GM12878 (cell line): Measurements from ENCODE around the gene SNX30. TPM values are rescaled to one million over a fixed set of nuclear protein-coding genes. Genes with fewer than 3 reads are reported as not detected.
A peak's percentile ranks its signal among the peaks of the same experiment; 100 is the strongest.

Source experiments
- ATAC-seq: fragments of 200-7000 bp; cut with Tn5 transposase; 3 replicates; pipeline ENCODE4 v1.9.1; 2020; ENCODE audit warnings: mild to moderate bottlenecking, moderate library complexity
- BruUV-seq: library from RNA; stranded (reverse); fragments of 400-500 nt; replicated peaks from 2 replicates; lab custom pipeline; 2021; lab: Mats Ljungman, UMichigan
- CTCF ChIA-PET: fragments of 300-600 bp; sonication (Branson Sonifier 250); formaldehyde crosslinking; extraction: SDS; loops from one replicate; lab custom pipeline; 2021; ENCODE audit warnings: inconsistent platforms; lab: Yijun Ruan, JAX
- POLR2A ChIA-PET: fragments of 350-600 bp; formaldehyde crosslinking; extraction: SDS; loops from one replicate; lab custom pipeline; 2021; ENCODE audit warnings: inconsistent platforms; lab: Charles Lee
- RAD21 ChIA-PET: fragments of 300-600 bp; sonication (Branson Sonifier 250); formaldehyde crosslinking; loops from one replicate; lab custom pipeline; 2023; ENCODE audit warnings: antibody characterized with exemption; ENCODE audit not compliant: unreplicated experiment; lab: Charles Lee
- SMC1A ChIA-PET: fragments of 300-600 bp; sonication (Branson Sonifier 250); formaldehyde crosslinking; loops from one replicate; lab custom pipeline; 2023; ENCODE audit not compliant: unreplicated experiment, uncharacterized antibody; lab: Charles Lee
- DNase-seq: peaks from one replicate; pipeline ENCODE4 v3.0.0-alpha.2; 2011; ENCODE audit warnings: low read depth, low spot score
- FAIRE-seq: peaks from 3 replicates; lab custom pipeline; 2011; peaks lifted over from hg19 to GRCh38; lab: Jason Lieb, UNC
- H2AFZ ChIP-seq: 2 replicates; pipeline ENCODE4 v1.6.0; 2011; ENCODE audit warnings: low read depth, low read length, control low read depth; ENCODE audit not compliant: control insufficient read depth
- H3K27ac ChIP-seq: 2 replicates; pipeline ENCODE4 v1.5.1; 2011; ENCODE audit warnings: control low read depth; ENCODE audit not compliant: control insufficient read depth, insufficient read depth
- H3K27me3 ChIP-seq, 2 experiments: replicated peaks in 1 of 2; 2 replicates each; pipeline versions ENCODE4 v1.6.0 to v1.6.1; 2011; ENCODE audit warnings: low read length in 1 of 2; ENCODE audit not compliant: control insufficient read depth in 2 of 2, insufficient read depth in 2 of 2
- H3K36me3 ChIP-seq, 2 experiments: 2 replicates each; pipeline ENCODE4 v1.5.1; 2011; ENCODE audit warnings: low read length in 1 of 2; ENCODE audit not compliant: control insufficient read depth in 2 of 2, insufficient read depth in 2 of 2
- H3K4me1 ChIP-seq: 2 replicates; pipeline ENCODE4 v1.6.1; 2011; ENCODE audit warnings: mild to moderate bottlenecking, low read length, moderate library complexity, mixed read lengths; ENCODE audit not compliant: control insufficient read depth, insufficient read depth
- H3K4me2 ChIP-seq: 2 replicates; pipeline ENCODE4 v1.6.0; 2011; ENCODE audit warnings: control low read depth; ENCODE audit not compliant: control insufficient read depth, insufficient read depth
- H3K4me3 ChIP-seq: fragments of 200-600 bp; sonication (generic); 2 replicates; pipeline ENCODE4 v1.5.1; 2016
- H3K79me2 ChIP-seq: 2 replicates; pipeline ENCODE4 v1.6.0; 2011; ENCODE audit warnings: low read length; ENCODE audit not compliant: control insufficient read depth, insufficient read depth
- H3K9ac ChIP-seq: 2 replicates; pipeline ENCODE4 v1.8.0; 2011; ENCODE audit warnings: low read length, control low read depth, mixed read lengths; ENCODE audit not compliant: control insufficient read depth, insufficient read depth
- H3K9me3 ChIP-seq: replicated peaks from 3 replicates; pipeline ENCODE4 v1.5.1; 2011; ENCODE audit warnings: mild to moderate bottlenecking, low read length; ENCODE audit not compliant: control insufficient read depth, insufficient read depth
- H4K20me1 ChIP-seq: 2 replicates; pipeline ENCODE4 v1.6.0; 2011; ENCODE audit not compliant: control insufficient read depth, insufficient read depth
- CHD2 ChIP-seq: IDR thresholded peaks from 2 replicates; pipeline ENCODE4 v1.6.1; 2011; ENCODE audit warnings: low read depth, low read length, improper control_type of control experiment, borderline replicate concordance
- CREB1 ChIP-seq: IDR thresholded peaks from 2 replicates; pipeline ENCODE4 v1.6.1; 2012; ENCODE audit warnings: low read depth, mild to moderate bottlenecking, inconsistent platforms
- ELK1 ChIP-seq: IDR thresholded peaks from 2 replicates; pipeline ENCODE4 v1.6.1; 2012; ENCODE audit warnings: low read depth, low read length, improper control_type of control experiment
- LARP7 ChIP-seq: fragments of 450-650 bp; IDR thresholded peaks from 2 replicates; pipeline ENCODE4 v1.6.1; 2017; ENCODE audit warnings: mild to moderate bottlenecking
- MTA2 ChIP-seq: fragments of 450-650 bp; IDR thresholded peaks from 2 replicates; pipeline ENCODE4 v1.6.1; 2016; ENCODE audit warnings: low read depth, mild to moderate bottlenecking, moderate library complexity
- NR2C1 ChIP-seq: fragments of 450-650 bp; IDR thresholded peaks from 2 replicates; pipeline ENCODE4 v1.6.1; 2017; ENCODE audit warnings: antibody characterized with exemption, mild to moderate bottlenecking, moderate library complexity
- PAX8 ChIP-seq: fragments of 450-650 bp; IDR thresholded peaks from 2 replicates; pipeline ENCODE4 v1.6.1; 2017; ENCODE audit warnings: mild to moderate bottlenecking, moderate library complexity
- RELA ChIP-seq: fragments of 450-650 bp; IDR thresholded peaks from 2 replicates; pipeline ENCODE4 v1.8.0; 2014; ENCODE audit warnings: borderline replicate concordance; ENCODE audit not compliant: partially characterized antibody
- RFX5 ChIP-seq: IDR thresholded peaks from 2 replicates; pipeline ENCODE4 v1.6.1; 2011; ENCODE audit warnings: low read depth, low read length, improper control_type of control experiment
- RUNX3 ChIP-seq: IDR thresholded peaks from 2 replicates; pipeline ENCODE4 v1.6.1; 2012; ENCODE audit warnings: low read length, inconsistent platforms
- SMC3 ChIP-seq: IDR thresholded peaks from 2 replicates; pipeline ENCODE4 v1.6.1; 2011; ENCODE audit warnings: low read length, improper control_type of control experiment, borderline replicate concordance
- SUZ12 ChIP-seq: fragments of 200-600 bp; sonication (generic); IDR thresholded peaks from one replicate; pipeline ENCODE4 v1.6.1; 2018; ENCODE audit warnings: antibody characterized with exemption, mild to moderate bottlenecking; ENCODE audit not compliant: unreplicated experiment
- WGBS: methylation state at CpG from one replicate; pipeline ENCODE4 v1.1.6; 2016; ENCODE audit warnings: low lambda C conversion rate; ENCODE audit not compliant: insufficient replicate concordance, insufficient coverage; ENCODE audit errors: missing lambda C conversion rate; 5-methylcytosine and 5-hydroxymethylcytosine counted together
- in situ Hi-C: fragments of 300-500 bp; cut with MboI; formaldehyde crosslinking; loops from 9 replicates; pipeline ENCODE4 v1.14.3; 2018; ENCODE audit warnings: mixed read lengths
- intact Hi-C: fragments of 100-400 bp; cut with micrococcal nuclease; formaldehyde crosslinking; loops from one replicate; pipeline ENCODE4 v1.14.2; 2022; ENCODE audit not compliant: unreplicated experiment
- polyA plus RNA-seq, 11 experiments: library from polyadenylated mRNA; depleted of rRNA in 4 of 11; unstranded in 6 of 11; stranded (reverse) in 5 of 11; fragments of >200 nt; fragmentation: Nextera tagmentation in 4 of 11; fragmentation: Illumina TruSeq in 1 of 11; extraction: Ambion mirVana in 4 of 11; extraction: Trizol in 1 of 11; gene quantifications; 1 replicate in 1 of 11; 2 replicates in 10 of 11; pipeline versions ENCODE4 v1.2.1 to v1.2.3, GENCODE V29; 2011 to 2016; ENCODE audit warnings: inconsistent platforms in 2 of 11, missing spikeins in 2 of 11, low read depth in 1 of 11
- total RNA-seq, 4 experiments: library from RNA; depleted of rRNA in 3 of 4; stranded (reverse); fragments of >200 nt in 3 of 4; fragmentation: Illumina TruSeq in 1 of 4; extraction: Trizol in 1 of 4; gene quantifications; 2 replicates each; pipeline versions ENCODE4 v1.2.1 to v1.2.3, GENCODE V29; 2013 to 2021
- TF ChIP-seq, protein P1 (sequence below): fragments of 450-650 bp; IDR thresholded peaks from 2 replicates; pipeline ENCODE4 v1.6.1; 2017; ENCODE audit warnings: antibody characterized with exemption, mild to moderate bottlenecking, moderate library complexity

Gene SNX30
- total and polyA plus RNA-seq, 10 of the 15 experiments (the other 5 are each of a cell fraction or from before 2014, with no cell fraction given) = 0.53 to 4.0 (median 1.5) TPM

DNA sequence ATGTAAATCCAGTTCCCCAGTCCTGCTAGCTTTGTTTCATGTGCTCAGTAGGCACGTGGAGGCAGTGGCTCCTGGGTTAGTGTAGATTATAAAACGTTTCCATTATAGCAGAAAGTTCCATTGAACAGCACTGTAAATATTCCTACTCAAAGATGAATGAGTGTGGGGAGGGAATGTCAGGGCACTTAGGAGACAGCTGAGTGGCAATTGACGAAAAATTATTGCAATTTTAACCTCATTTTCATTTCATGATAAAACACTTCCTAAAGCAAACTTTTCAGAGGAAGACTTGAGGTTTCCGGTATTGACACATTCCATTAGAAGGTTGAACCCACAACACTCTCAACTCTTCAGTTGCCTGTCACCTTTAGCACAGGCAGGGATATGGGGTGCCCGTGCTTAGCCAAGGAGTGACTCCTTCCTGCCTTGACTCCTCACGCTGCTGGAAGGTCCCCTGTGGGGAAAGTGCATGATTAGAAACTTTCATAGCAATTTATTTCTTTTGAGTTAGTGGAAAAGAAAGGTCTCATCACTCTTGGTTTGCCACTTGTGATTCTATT, 98.9 kb downstream of the SNX30 start:
- TF ChIP-seq RUNX3 = peak; percentile 31
- TF ChIP-seq LARP7 = no peak
- TF ChIP-seq, all 136 proteins: peak for 1
- in situ Hi-C loops (no loop called here), intact Hi-C loops (no loop called here)
- Histone ChIP-seq H3K9me3 (no peaks in the 10 kb centered on the region), H3K79me2 (no peaks in the 10 kb centered on the region), H3K27me3 (no peaks in the 10 kb centered on the region; a peak in 1 of 4 replicates), H3K36me3 (no peaks in the 10 kb centered on the region), H4K20me1 (no peaks in the 10 kb centered on the region), H3K9ac (no peak overlapping the region), H2AFZ (no peak overlapping the region), H3K4me3 (no peak overlapping the region), H3K4me2 (no peak overlapping the region), H3K27ac (no peak overlapping the region), H3K4me1 (peaks cover 11% of the 10 kb centered on the region)
- ATAC-seq (no peak), FAIRE-seq (no peak), DNase-seq (no peak)
- RAD21 ChIA-PET = no interaction called here
- CTCF ChIA-PET = interaction anchor here (2.9 kb wide), 1 partner anchor 53 kb away, joined by 9 read pairs; no protein-coding TSS in a partner anchor
- WGBS = 36% methylated on average over 6 of the region's 6 CpGs
- BruUV-seq = no TSS peak
- POLR2A ChIA-PET = no interaction called here
- SMC1A ChIA-PET = no interaction called here

GRCh38 chr9:112850840-112851239, 100.3 kb downstream of the SNX30 start:
- CTCF ChIA-PET = interaction anchor here (0.6 kb wide), 1 partner anchor 25 kb away, joined by 3 read pairs; no protein-coding TSS in a partner anchor
- H3K36me3 ChIP-seq = no peaks in the 10 kb centered on the region
- no peaks in the 10 kb centered on the region for H3K79me2 ChIP-seq
- H3K9ac ChIP-seq = no peak overlapping the region
- H2AFZ ChIP-seq = no peak overlapping the region
- in situ Hi-C loops (no loop called here), intact Hi-C loops (no loop called here)
- RAD21 ChIA-PET = no interaction called here
- ATAC-seq = no peak
- FAIRE-seq = no peak
- TF ChIP-seq, protein P1, sequence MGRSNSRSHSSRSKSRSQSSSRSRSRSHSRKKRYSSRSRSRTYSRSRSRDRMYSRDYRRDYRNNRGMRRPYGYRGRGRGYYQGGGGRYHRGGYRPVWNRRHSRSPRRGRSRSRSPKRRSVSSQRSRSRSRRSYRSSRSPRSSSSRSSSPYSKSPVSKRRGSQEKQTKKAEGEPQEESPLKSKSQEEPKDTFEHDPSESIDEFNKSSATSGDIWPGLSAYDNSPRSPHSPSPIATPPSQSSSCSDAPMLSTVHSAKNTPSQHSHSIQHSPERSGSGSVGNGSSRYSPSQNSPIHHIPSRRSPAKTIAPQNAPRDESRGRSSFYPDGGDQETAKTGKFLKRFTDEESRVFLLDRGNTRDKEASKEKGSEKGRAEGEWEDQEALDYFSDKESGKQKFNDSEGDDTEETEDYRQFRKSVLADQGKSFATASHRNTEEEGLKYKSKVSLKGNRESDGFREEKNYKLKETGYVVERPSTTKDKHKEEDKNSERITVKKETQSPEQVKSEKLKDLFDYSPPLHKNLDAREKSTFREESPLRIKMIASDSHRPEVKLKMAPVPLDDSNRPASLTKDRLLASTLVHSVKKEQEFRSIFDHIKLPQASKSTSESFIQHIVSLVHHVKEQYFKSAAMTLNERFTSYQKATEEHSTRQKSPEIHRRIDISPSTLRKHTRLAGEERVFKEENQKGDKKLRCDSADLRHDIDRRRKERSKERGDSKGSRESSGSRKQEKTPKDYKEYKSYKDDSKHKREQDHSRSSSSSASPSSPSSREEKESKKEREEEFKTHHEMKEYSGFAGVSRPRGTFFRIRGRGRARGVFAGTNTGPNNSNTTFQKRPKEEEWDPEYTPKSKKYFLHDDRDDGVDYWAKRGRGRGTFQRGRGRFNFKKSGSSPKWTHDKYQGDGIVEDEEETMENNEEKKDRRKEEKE = no peak
- TF ChIP-seq NR2C1 = no peak
- TF ChIP-seq RELA = no peak
- no peak for TF ChIP-seq CHD2
- no peak for TF ChIP-seq SMC3
- TF ChIP-seq MTA2 = no peak
- no peak for TF ChIP-seq ELK1
- no peak for TF ChIP-seq PAX8
- TF ChIP-seq CREB1 = no peak
- no peak for TF ChIP-seq RFX5
- no peak for TF ChIP-seq SUZ12
- H3K27me3 ChIP-seq = no peaks in the 10 kb centered on the region; a peak in 1 of 4 replicates
- no TSS peak for BruUV-seq
- 57% methylated on average over 6 of the region's 6 CpGs for WGBS
- H3K9me3 ChIP-seq = no peaks in the 10 kb centered on the region
- H3K4me3 ChIP-seq = no peak overlapping the region
- H3K27ac ChIP-seq = no peak overlapping the region
- H3K4me1 ChIP-seq = no peaks in the 10 kb centered on the region
- no peak overlapping the region for H3K4me2 ChIP-seq
- SMC1A ChIA-PET = interaction anchor here (1.3 kb wide), 1 partner anchor 52 kb away, joined by 3 read pairs; no protein-coding TSS in a partner anchor
- DNase-seq = no peak
- no peaks in the 10 kb centered on the region for H4K20me1 ChIP-seq
- POLR2A ChIA-PET = no interaction called here
